Measurements from ENCODE around the gene PGM5. TPM values are rescaled to one million over a fixed set of nuclear protein-coding genes. Genes with fewer than 3 reads are reported as not detected.
"Not testable (repeated sequence)": the region's sequence is repeated elsewhere in the genome, so short reads cannot be mapped to it uniquely, and the experiment has no call there.

The PGM5 gene
- total and polyA plus RNA-seq, 12 donors, result 27.3 to 244 (median 121) TPM

DNA sequence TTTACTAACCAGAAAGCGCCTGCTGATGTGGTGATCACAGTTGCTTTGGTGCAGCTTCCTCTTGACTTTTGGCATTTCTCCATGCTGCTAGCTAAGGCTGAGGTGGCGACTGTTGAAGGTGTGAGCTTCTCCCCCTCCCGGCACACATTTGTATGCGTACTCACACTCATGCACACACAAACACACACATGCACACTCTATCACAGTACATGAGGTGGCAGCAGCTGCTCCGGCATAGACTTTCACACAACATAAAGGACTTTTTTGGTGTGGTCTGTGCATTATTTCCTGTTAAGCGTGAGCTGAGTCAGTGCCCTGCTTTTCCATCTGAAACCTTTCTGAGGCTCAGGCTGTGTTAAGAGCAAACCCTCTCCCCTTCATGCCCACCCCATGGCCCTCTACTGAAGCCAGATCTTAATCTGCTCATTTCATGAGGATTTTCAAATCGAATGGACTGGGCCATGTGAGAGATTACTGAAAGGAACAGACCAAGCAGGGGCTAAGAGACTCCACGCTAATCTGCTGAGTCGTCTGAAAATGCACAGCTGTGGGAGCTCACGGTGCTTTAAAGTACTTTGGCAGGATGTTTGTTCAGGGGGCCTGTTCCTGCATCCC, 10.6 kb downstream of the PGM5 start:
- intact Hi-C loops (cut with DNase I); H3K27me3 ChIP-seq; H3K9me3 ChIP-seq (replicated peaks in 1 of 3); H3K4me3 ChIP-seq; H3K36me3 ChIP-seq (replicated peaks in 1 of 2); H3K4me1 ChIP-seq (replicated peaks in 1 of 2); DNase-seq: not testable (repeated sequence)
- H3K27ac ChIP-seq, result peak overlapping the region in 1 of 5 donors; percentile 51
- 31 to 43% (median 40%) methylated on average over 6 to 10 of the region's 10 CpGs for WGBS, 4 donors

- H3K9me3 ChIP-seq (replicated peaks in 1 of 3); H3K36me3 ChIP-seq (replicated peaks in 1 of 2); DNase-seq; H3K4me3 ChIP-seq; intact Hi-C loops (cut with DNase I); H3K27ac ChIP-seq; H3K27me3 ChIP-seq; H3K4me1 ChIP-seq (replicated peaks in 1 of 2): not testable (repeated sequence)
- 88 to 98% (median 95%) methylated on average over 4 of the region's 4 CpGs for WGBS, 4 donors
These were observed 19.4 kb downstream of the PGM5 start for GRCh38 chr9:68375789-68376188.

- not testable (repeated sequence) for DNase-seq
These were observed 21.3 kb downstream of the PGM5 start for GRCh38 chr9:68377723-68378122.

GRCh38 chr9:68383894-68384293, 27.5 kb downstream of the PGM5 start:
- intact Hi-C loops (cut with DNase I), result not testable (repeated sequence)

More at GRCh38 chr9:68377723-68378122, 21.3 kb downstream of the PGM5 start:
- H3K36me3 ChIP-seq (replicated peaks in 1 of 2); H3K4me1 ChIP-seq (replicated peaks in 1 of 2); H3K9me3 ChIP-seq (replicated peaks in 1 of 3); H3K27ac ChIP-seq; intact Hi-C loops (cut with DNase I); H3K27me3 ChIP-seq; H3K4me3 ChIP-seq: not testable (repeated sequence)
- WGBS, 4 donors, result 15 to 50% (median 37%) methylated on average over 1 of the region's 1 CpG

GRCh38 chr9:68389558-68389957, 33.1 kb downstream of the PGM5 start:
- H3K4me1 ChIP-seq (replicated peaks in 1 of 2); intact Hi-C loops (cut with DNase I); H3K9me3 ChIP-seq (replicated peaks in 1 of 3); H3K27me3 ChIP-seq; DNase-seq; H3K27ac ChIP-seq; H3K36me3 ChIP-seq (replicated peaks in 1 of 2); H3K4me3 ChIP-seq: not testable (repeated sequence)
- WGBS, 4 donors, result 79 to 86% (median 83%) methylated on average over 4 of the region's 4 CpGs

More at GRCh38 chr9:68383894-68384293, 27.5 kb downstream of the PGM5 start:
- not testable (repeated sequence) for H3K27me3 ChIP-seq; DNase-seq; H3K4me3 ChIP-seq; H3K9me3 ChIP-seq (replicated peaks in 1 of 3); H3K4me1 ChIP-seq (replicated peaks in 1 of 2); H3K27ac ChIP-seq; H3K36me3 ChIP-seq (replicated peaks in 1 of 2)
- 16 to 65% (median 45%) methylated on average over 1 of the region's 1 CpG for WGBS, 4 donors

- H3K27me3 ChIP-seq; H3K4me1 ChIP-seq (replicated peaks in 1 of 2); DNase-seq; H3K36me3 ChIP-seq (replicated peaks in 1 of 2); H3K4me3 ChIP-seq; intact Hi-C loops (cut with DNase I); H3K27ac ChIP-seq; H3K9me3 ChIP-seq (replicated peaks in 1 of 3): not testable (repeated sequence)
- 93 to 100% (median 96%) methylated on average over 1 of the region's 1 CpG for WGBS, 4 donors
These were observed 34.3 kb downstream of the PGM5 start for GRCh38 chr9:68390737-68391136.

DNA sequence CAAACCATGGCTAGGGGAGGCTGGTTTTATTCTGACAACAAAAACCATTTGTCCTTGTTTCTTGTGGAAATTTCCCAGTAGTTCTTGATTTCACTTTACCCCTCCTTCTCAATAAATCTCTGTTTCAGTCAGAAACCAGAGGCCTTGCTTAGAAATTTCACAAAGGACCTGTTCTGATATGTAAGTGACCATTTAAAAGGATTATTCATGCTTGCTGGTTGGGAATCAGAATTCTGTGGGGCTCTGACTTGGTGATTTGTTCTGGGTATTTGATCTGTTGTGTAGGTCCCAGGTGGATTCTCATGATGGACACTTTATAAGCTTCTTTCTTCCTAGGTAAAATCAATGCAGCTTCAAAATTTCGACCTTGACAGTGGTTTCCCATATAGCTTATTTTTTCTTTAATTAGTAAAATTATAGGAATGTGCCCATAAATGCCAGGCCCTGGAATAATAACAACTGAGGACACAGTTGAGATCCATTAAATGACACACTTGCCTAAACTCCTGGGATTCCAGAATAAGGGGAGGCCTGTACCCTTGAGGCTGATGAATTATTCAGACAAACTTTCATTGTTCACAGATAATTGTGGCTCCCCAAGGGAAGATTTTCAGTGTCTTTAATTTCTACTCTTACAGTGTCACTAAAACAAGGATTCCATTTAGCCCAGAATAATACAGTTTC, 40.1 kb downstream of the PGM5 start:
- 38 to 57% (median 52%) methylated on average over 1 of the region's 1 CpG for WGBS, 4 donors
- H3K27ac ChIP-seq, result peak overlapping the region; percentile 60 to 83 (median 64)

GRCh38 chr9:68397095-68397423, 40.6 kb downstream of the PGM5 start:
- Histone ChIP-seq H3K4me1 (replicated peaks in 1 of 2) (peaks cover 12 to 15% of the 10 kb centered on the region in 2 donors), H3K27ac (peak overlapping the region; percentile 60 to 83 (median 64))
- H3K27me3 ChIP-seq; H3K9me3 ChIP-seq (replicated peaks in 1 of 3); H3K4me3 ChIP-seq; intact Hi-C loops (cut with DNase I); H3K36me3 ChIP-seq (replicated peaks in 1 of 2): not testable (repeated sequence)
- 32 to 46% (median 38%) methylated on average over 2 of the region's 2 CpGs for WGBS, 4 donors
- peak in 2 of 7 donors; percentile 11 to 29 for DNase-seq

More for the DNA sequence above, 40.1 kb downstream of the PGM5 start:
- intact Hi-C loops (cut with DNase I); DNase-seq; H3K9me3 ChIP-seq (replicated peaks in 1 of 3); H3K36me3 ChIP-seq (replicated peaks in 1 of 2); H3K27me3 ChIP-seq; H3K4me3 ChIP-seq: not testable (repeated sequence)
- peaks cover 12 to 15% of the 10 kb centered on the region in 2 donors for H3K4me1 ChIP-seq (replicated peaks in 1 of 2)

GRCh38 chr9:68397796-68398195, 41.4 kb downstream of the PGM5 start:
- Histone ChIP-seq H3K4me1 (replicated peaks in 1 of 2) (peaks cover 12 to 15% of the 10 kb centered on the region in 2 donors), H3K27ac (peak overlapping the region in 2 of 5 donors; percentile 32 to 47)
- intact Hi-C loops (cut with DNase I); H3K36me3 ChIP-seq (replicated peaks in 1 of 2); DNase-seq; H3K4me3 ChIP-seq; H3K27me3 ChIP-seq; H3K9me3 ChIP-seq (replicated peaks in 1 of 3): not testable (repeated sequence)
- WGBS, 4 donors, result 66 to 80% (median 67%) methylated on average over 3 of the region's 3 CpGs

- H3K36me3 ChIP-seq (replicated peaks in 1 of 2); H3K27me3 ChIP-seq; DNase-seq; H3K4me3 ChIP-seq; intact Hi-C loops (cut with DNase I); H3K9me3 ChIP-seq (replicated peaks in 1 of 3): not testable (repeated sequence)
- Histone ChIP-seq H3K4me1 (replicated peaks in 1 of 2) (peaks cover 12 to 15% of the 10 kb centered on the region in 2 donors), H3K27ac (peak overlapping the region in 1 of 5 donors; percentile 7)
- WGBS, 4 donors, result 78 to 100% (median 87%) methylated on average over 1 of the region's 1 CpG
These were observed 41.9 kb downstream of the PGM5 start for GRCh38 chr9:68398324-68398723.

- WGBS, 4 donors, result 89 to 96% (median 93%) methylated on average over 3 of the region's 3 CpGs
- H3K4me3 ChIP-seq; H3K36me3 ChIP-seq (replicated peaks in 1 of 2); H3K27ac ChIP-seq; H3K9me3 ChIP-seq (replicated peaks in 1 of 3); H3K4me1 ChIP-seq (replicated peaks in 1 of 2); intact Hi-C loops (cut with DNase I); H3K27me3 ChIP-seq; DNase-seq: not testable (repeated sequence)
These were observed 48.2 kb downstream of the PGM5 start for GRCh38 chr9:68404421-68405185.
